ENCODE data around the gene MRPL4.

DNA sequence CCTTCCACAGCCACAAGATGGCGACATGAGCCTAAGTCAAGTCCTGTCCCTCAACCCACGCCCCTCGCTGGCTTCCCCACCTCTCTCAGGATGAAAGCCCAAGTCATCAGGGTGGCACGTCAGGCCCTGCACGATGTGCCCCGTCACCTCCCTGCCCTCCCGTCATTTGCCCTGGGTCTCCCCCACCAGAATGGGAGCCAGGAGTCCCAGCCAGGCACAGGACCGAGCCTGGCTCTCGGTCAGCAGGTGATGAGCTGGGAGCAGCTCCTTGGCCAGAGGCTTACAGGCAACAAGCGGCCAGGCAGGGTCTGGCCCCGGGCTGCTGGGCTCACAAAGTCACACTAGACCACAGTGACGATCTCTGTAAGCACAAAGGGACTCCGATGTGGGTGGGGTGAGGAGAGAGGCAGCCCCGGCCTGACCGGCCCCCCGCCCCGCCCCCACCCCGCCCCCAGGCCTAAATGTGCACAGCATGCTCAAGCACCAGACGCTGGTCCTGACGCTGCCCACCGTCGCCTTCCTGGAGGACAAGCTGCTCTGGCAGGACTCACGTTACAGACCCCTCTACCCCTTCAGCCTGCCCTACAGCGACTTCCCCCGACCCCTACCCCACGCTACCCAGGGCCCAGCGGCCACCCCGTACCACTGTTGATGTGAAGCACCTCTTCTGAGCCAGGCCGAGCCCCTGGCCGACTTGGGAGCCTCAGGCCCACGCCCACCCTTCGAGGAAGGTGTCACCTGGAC, 7.3 kb downstream of the MRPL4 start:
- TF ChIP-seq, protein P1, sequence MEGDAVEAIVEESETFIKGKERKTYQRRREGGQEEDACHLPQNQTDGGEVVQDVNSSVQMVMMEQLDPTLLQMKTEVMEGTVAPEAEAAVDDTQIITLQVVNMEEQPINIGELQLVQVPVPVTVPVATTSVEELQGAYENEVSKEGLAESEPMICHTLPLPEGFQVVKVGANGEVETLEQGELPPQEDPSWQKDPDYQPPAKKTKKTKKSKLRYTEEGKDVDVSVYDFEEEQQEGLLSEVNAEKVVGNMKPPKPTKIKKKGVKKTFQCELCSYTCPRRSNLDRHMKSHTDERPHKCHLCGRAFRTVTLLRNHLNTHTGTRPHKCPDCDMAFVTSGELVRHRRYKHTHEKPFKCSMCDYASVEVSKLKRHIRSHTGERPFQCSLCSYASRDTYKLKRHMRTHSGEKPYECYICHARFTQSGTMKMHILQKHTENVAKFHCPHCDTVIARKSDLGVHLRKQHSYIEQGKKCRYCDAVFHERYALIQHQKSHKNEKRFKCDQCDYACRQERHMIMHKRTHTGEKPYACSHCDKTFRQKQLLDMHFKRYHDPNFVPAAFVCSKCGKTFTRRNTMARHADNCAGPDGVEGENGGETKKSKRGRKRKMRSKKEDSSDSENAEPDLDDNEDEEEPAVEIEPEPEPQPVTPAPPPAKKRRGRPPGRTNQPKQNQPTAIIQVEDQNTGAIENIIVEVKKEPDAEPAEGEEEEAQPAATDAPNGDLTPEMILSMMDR (IDR thresholded peaks at IDR 0.05) = no peak
- TF ChIP-seq POLR2A (IDR thresholded peaks at IDR 0.05) = no peak
